PC-3 (cell line): Measurements from ENCODE around the gene SAFB. TPM values are rescaled to one million over a fixed set of nuclear protein-coding genes. Genes with fewer than 3 reads are reported as not detected.

ENCODE experiments used
- ATAC-seq: fragments of 200-7000 bp; cut with Tn5 transposase; 2 replicates; pipeline ENCODE4 v1.9.1; 2020; ENCODE audit warnings: mild to moderate bottlenecking, moderate library complexity
- BruUV-seq: library from RNA; stranded (reverse); fragments of 400-500 nt; replicated peaks from 2 replicates; lab custom pipeline; 2021; lab: Mats Ljungman, UMichigan
- CTCF ChIA-PET: fragments of 300-600 bp; sonication (Branson Sonifier 250); formaldehyde crosslinking; loops from one replicate; lab custom pipeline; 2022; ENCODE audit warnings: antibody characterized with exemption; lab: Charles Lee
- POLR2A ChIA-PET: fragments of 300-600 bp; sonication (Branson Sonifier 250); formaldehyde crosslinking; loops from one replicate; lab custom pipeline; 2022; ENCODE audit warnings: antibody characterized with exemption; ENCODE audit not compliant: unreplicated experiment; lab: Charles Lee
- DNase-seq: peaks from one replicate; pipeline ENCODE4 v3.0.0-alpha.2; 2015
- H2AFZ ChIP-seq: fragments of 300-600 bp; sonication (generic); 2 replicates; pipeline ENCODE4 v1.6.0; 2016; ENCODE audit warnings: antibody characterized with exemption, low read length
- H3F3A ChIP-seq: fragments of 300-600 bp; sonication (generic); one replicate; pipeline ENCODE4 v1.6.0; 2017; ENCODE audit warnings: antibody characterized with exemption, low read length, control low read depth, mild to moderate bottlenecking; ENCODE audit not compliant: unreplicated experiment
- H3K27ac ChIP-seq: fragments of 300-600 bp; sonication (generic); 2 replicates; pipeline ENCODE4 v1.5.1; 2016; ENCODE audit warnings: mild to moderate bottlenecking, low read length
- H3K27me3 ChIP-seq: fragments of 300-600 bp; sonication (generic); 2 replicates; pipeline ENCODE4 v1.6.1; 2016; ENCODE audit warnings: low read length, mixed read lengths
- H3K36me3 ChIP-seq: fragments of 300-600 bp; sonication (generic); 2 replicates; pipeline ENCODE4 v1.6.1; 2016; ENCODE audit warnings: low read depth, mixed run types, low read length, mixed read lengths
- H3K4me1 ChIP-seq: fragments of 300-600 bp; sonication (generic); 2 replicates; pipeline ENCODE4 v1.5.1; 2016; ENCODE audit warnings: low read length; ENCODE audit not compliant: insufficient read depth
- H3K4me2 ChIP-seq: fragments of 300-600 bp; sonication (generic); 2 replicates; pipeline ENCODE4 v1.6.0; 2016; ENCODE audit warnings: low read length
- H3K4me3 ChIP-seq: fragments of 300-600 bp; sonication (generic); 2 replicates; pipeline ENCODE4 v1.5.1; 2016; ENCODE audit warnings: mild to moderate bottlenecking, low read length, mixed read lengths
- H3K79me2 ChIP-seq: fragments of 300-600 bp; sonication (generic); 2 replicates; pipeline ENCODE4 v1.6.1; 2017; ENCODE audit warnings: low read length, mixed read lengths
- H3K9ac ChIP-seq: fragments of 300-600 bp; sonication (generic); 2 replicates; pipeline ENCODE4 v1.6.0; 2016; ENCODE audit warnings: mild to moderate bottlenecking, low read length
- H3K9me2 ChIP-seq: fragments of 300-600 bp; sonication (generic); replicated peaks from 2 replicates; pipeline ENCODE4 v1.6.1; 2016; ENCODE audit warnings: mixed run types, low read length, mixed read lengths
- H3K9me3 ChIP-seq: fragments of 300-600 bp; sonication (generic); 2 replicates; pipeline ENCODE4 v1.6.1; 2016; ENCODE audit warnings: low read length, mixed read lengths
- H4K20me1 ChIP-seq: fragments of 300-600 bp; sonication (generic); 2 replicates; pipeline ENCODE4 v1.6.1; 2016; ENCODE audit warnings: low read length, mixed read lengths
- CTCF ChIP-seq: fragments of 300-600 bp; sonication (generic); conservative IDR thresholded peaks from 2 replicates; pipeline ENCODE4 v1.5.1; 2017; ENCODE audit warnings: antibody characterized with exemption, low read depth, mild to moderate bottlenecking, low read length
- EZH2 ChIP-seq: fragments of 300-600 bp; sonication (generic); IDR thresholded peaks from one replicate; pipeline ENCODE4 v1.6.1; 2017; ENCODE audit warnings: antibody characterized with exemption, mild to moderate bottlenecking, low read length; ENCODE audit not compliant: unreplicated experiment
- EZH2phosphoT487 ChIP-seq: fragments of 300-600 bp; sonication (generic); IDR thresholded peaks from 2 replicates; pipeline ENCODE4 v1.6.1; 2018; ENCODE audit warnings: mild to moderate bottlenecking, antibody characterized with exemption, low read length, borderline replicate concordance
- intact Hi-C: fragments of 100-400 bp; cut with micrococcal nuclease; formaldehyde crosslinking; loops from 2 replicates; pipeline ENCODE4 v1.9.0; 2023
- total RNA-seq: library from RNA; depleted of rRNA; stranded (reverse); fragments of >200 nt; gene quantifications from 2 replicates; pipeline ENCODE4 v1.2.3, GENCODE V29; 2014

The SAFB gene
- total RNA-seq, 1 experiment from 2014 or later = 94.9 TPM

- Histone ChIP-seq H2AFZ (no peak overlapping the region), H3F3A (no peaks in the 10 kb centered on the region), H4K20me1 (peaks cover 21% of the 10 kb centered on the region), H3K27me3 (no peaks in the 10 kb centered on the region), H3K36me3 (peaks cover 53% of the 10 kb centered on the region), H3K4me3 (no peak overlapping the region), H3K9ac (no peak overlapping the region), H3K4me2 (no peak overlapping the region), H3K4me1 (peaks cover 10% of the 10 kb centered on the region), H3K9me3 (no peaks in the 10 kb centered on the region), H3K27ac (no peak overlapping the region), H3K79me2 (peaks cover 44% of the 10 kb centered on the region), H3K9me2 (no peaks in the 10 kb centered on the region)
- ATAC-seq = no peak
- POLR2A ChIA-PET = no interaction called here
- DNase-seq = no peak
- intact Hi-C loops = no loop called here
- TF ChIP-seq EZH2 = no peak
- no peak for TF ChIP-seq CTCF
- no peak for TF ChIP-seq EZH2phosphoT487
- no TSS peak for BruUV-seq
- CTCF ChIA-PET = no interaction called here
Measured at GRCh38 chr19:5713228-5713627, 90.3 kb downstream of the SAFB start.

GRCh38 chr19:5714816-5715215 is 91.9 kb downstream of the SAFB start:
- POLR2A ChIA-PET = interaction anchor here (0.6 kb wide), 1 partner anchor 98 kb away, joined by 3 read pairs; no protein-coding TSS in a partner anchor
- intact Hi-C loops = no loop called here

More at GRCh38 chr19:5714816-5715215, 91.9 kb downstream of the SAFB start:
- TF ChIP-seq EZH2phosphoT487 = no peak
- no peak for TF ChIP-seq CTCF
- TF ChIP-seq EZH2 = no peak
- CTCF ChIA-PET = no interaction called here
- H3K27me3 ChIP-seq = no peaks in the 10 kb centered on the region
- H4K20me1 ChIP-seq = peaks cover 25% of the 10 kb centered on the region
- no peak overlapping the region for H3K9ac ChIP-seq
- no peaks in the 10 kb centered on the region for H3F3A ChIP-seq
- H3K9me3 ChIP-seq = no peaks in the 10 kb centered on the region
- H3K79me2 ChIP-seq = peaks cover 60% of the 10 kb centered on the region
- DNase-seq (no peak), ATAC-seq (no peak)
- H3K4me1 ChIP-seq = peaks cover 14% of the 10 kb centered on the region
- no peak overlapping the region for H2AFZ ChIP-seq
- BruUV-seq = no TSS peak
- peaks cover 46% of the 10 kb centered on the region for H3K36me3 ChIP-seq
- H3K4me2 ChIP-seq = no peak overlapping the region
- no peak overlapping the region for H3K27ac ChIP-seq
- no peaks in the 10 kb centered on the region for H3K9me2 ChIP-seq
- no peak overlapping the region for H3K4me3 ChIP-seq
